ENCODE data around the gene IL18. TPM values are rescaled to one million over a fixed set of nuclear protein-coding genes. Genes with fewer than 3 reads are reported as not detected.

The IL18 gene
- total and polyA plus RNA-seq, 2 of the 8 experiments (the other 6 are each of a cell fraction or from before 2014, with no cell fraction given) = 0.29 to 0.84 TPM

DNA sequence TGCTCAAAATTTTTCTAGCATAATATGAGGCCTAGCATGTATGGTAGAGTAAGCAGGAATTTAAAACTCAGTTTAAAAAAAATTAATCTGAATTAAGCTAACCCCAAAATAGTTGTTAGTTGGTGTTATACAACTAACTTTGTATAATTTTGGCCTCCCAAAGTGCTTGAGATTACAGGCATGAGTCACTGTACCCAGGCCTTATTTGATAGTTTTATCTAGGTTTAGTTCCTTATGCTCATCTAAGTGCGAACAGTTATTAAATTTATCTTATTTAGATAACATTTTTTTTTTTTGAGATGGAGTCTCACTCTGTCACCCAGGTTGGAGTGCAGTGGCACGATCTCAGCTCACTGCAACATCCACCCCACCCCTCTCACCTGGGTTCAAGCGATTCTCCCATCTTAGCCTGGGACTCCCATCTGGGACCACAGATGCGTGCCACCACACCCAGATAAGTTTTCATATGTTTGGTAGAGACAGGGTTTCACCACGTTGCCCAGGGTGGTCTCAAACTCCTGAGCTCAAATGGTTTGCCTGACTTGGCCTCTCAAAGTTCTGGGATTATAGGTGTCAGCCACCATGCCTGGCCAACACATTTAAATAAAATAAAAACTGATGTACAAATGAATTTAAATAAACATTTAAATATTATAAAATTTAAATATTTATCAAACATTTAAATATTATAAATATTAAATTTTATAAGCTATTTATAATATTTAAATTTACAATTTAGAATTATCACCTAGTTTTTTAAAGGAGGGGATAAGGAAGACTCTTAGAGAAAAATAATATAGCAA, 7.5 kb downstream of the IL18 start (continued):
- no peak for TF ChIP-seq POU5F1 (IDR thresholded peaks at IDR 0.05; ENCODE audit: low read depth, low read length)
- no peak for TF ChIP-seq TCF12 (IDR thresholded peaks at IDR 0.05; ENCODE audit: low read depth, low read length)
- no peak for TF ChIP-seq SIX5 (IDR thresholded peaks at IDR 0.05; ENCODE audit: low read depth, low read length)
- no peak for TF ChIP-seq SUZ12 (IDR thresholded peaks at IDR 0.05; ENCODE audit: low read length)
- TF ChIP-seq SIN3A (conservative IDR thresholded peaks at IDR 0.05 in 1 of 2, IDR thresholded peaks at IDR 0.05 in 1 of 2; ENCODE audit: low read depth in 1 of 2, low read length in 2 of 2) = no peak
- TF ChIP-seq TAF7 (optimal IDR thresholded peaks at IDR 0.05; ENCODE audit: borderline replicate concordance, low read depth, low read length) = no peak

Measured in H1 (cell line).